A549 treated with DMSO at 1 μM for 4 hours (cell line): ENCODE results near the gene RBBP8NL. TPM values are rescaled to one million over a fixed set of nuclear protein-coding genes. Genes with fewer than 3 reads are reported as not detected.

ENCODE experiments used
- total RNA-seq: library from RNA; stranded (reverse); fragments of 200-300 nt; extraction: Qiagen RNA extraction; gene quantifications from 5 replicates; pipeline ENCODE4 v1.2.3, GENCODE V29; 2022; ENCODE audit warnings: low read depth

Gene RBBP8NL, protein sequence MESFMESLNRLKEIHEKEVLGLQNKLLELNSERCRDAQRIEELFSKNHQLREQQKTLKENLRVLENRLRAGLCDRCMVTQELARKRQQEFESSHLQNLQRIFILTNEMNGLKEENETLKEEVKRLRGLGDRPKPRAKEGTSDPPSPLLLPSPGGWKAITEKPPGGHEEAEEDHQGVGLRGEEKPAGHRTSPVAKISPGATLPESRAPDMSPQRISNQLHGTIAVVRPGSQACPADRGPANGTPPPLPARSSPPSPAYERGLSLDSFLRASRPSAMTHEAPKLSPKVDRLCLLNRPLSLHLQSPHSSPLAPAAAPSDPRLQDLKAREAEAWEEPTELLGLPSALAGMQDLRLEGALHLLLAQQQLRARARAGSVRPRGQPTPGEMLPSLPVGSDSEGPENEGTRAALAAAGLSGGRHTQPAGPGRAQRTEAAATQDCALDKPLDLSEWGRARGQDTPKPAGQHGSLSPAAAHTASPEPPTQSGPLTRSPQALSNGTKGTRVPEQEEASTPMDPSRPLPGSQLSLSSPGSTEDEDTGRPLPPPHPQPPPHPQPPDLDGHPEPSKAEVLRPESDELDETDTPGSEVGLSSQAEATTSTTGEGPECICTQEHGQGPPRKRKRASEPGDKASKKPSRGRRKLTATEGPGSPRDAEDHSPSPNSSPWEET
- 0.03 TPM in 1 of 5 replicates, not detected in the others for total RNA-seq

DNA sequence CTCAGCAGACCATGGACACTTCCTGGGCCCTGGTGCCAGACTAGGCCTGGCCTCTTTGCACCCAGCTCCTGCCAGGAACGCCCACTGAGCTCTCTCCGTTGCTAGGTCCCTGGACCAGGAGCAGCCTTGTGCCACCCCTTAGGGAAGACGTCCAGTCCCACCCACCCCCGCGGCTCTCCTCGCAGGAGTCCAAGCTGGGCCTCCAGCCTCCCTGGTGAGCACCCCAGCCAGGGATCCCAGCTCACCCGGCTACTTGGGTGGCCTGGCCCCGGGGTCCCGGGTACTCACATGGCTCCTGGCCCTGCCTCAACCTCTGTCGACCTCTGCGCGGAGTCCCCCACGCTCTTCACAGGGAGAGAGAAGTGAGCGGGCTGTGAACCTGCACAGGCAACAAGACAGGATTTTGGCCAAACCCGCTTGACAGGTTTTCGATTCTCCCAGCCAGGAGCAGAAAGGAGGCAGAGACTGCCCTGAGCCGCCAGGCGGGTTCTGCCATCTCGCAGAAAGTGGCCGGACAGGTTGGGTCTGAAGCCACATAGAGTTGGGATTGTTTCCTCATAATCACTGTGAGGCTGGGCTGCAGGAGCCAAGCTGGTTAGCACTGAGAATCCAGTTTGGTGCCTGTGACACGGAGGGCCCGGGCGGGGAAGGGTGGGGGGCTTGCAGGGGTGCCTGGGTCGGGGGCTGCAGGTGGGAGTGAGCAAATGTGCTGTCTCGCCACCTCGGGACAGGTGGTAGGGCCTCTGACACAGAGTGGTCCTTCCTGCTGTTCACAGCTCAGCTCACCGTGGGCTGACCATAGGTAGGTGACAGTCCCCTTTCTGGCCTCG is at the start of gene RBBP8NL:
TSS of gene RBBP8NL (minus strand) at position 368 of the 830 bp plus-strand sequence. CDS start 7,892 bp downstream, outside the sequence.

DNA sequence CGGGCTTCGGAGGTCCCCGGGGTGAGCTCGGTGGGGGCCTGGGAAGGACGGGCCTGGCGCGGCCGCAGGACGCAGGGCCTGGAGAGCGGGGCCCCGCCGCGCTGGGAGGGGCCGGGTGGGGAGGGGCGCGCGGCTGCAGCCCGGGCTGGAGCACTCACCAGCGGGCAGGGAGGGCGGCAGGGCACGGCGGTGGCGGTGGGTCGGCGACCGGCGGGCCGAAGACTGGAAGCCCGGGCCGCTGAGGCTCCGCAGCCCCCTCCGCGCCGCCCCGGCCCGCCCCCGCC is 48.4 kb upstream of the RBBP8NL start, which contains the start of gene GATA5:
TSS of gene GATA5 (minus strand) at position 224 of the 284 bp plus-strand sequence. CDS start 474 bp downstream, outside the sequence.

DNA sequence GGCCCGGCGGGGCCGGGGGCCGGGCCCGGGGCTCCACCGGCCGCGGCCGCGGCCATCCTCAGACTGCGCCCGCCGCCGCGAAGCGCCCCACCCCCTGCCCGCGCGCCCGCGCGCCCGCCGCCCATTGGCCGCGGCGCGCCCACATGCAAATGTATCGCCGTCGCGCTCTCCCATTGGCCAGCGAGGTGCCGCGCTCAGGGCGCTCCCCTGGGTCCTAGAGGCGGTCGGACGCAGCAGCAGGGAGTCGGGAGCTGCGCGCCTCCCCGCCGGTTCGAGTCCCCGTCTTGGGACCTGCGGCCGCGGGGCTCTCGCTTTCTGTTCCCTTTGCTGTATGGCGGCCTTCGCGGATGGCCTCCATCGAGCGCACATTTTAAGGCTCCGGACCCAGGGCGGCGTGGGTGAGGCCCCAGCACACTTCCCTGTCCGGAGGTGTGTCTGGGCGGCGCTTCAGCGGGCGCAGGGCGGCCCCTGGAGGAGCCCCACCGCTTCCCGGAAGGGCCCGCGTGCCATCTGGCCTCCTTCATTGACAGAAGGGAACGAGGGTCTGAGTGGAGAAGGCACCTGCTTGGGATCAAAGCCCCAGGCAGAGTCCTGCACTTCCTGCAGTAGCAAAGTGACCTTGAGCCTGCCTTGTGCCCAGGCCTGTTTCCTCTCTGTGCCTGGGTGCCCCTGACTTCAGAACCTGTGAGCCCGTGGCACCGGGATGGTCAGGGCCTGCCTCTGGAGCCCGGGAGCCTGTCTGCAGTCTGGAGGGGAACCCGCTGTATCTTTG is 19.9 kb downstream of the RBBP8NL start, which contains the start of gene CABLES2:
TSS of gene CABLES2 (minus strand) at position 65 of the 772 bp plus-strand sequence. CDS start at position 56, 9 bp downstream.

DNA sequence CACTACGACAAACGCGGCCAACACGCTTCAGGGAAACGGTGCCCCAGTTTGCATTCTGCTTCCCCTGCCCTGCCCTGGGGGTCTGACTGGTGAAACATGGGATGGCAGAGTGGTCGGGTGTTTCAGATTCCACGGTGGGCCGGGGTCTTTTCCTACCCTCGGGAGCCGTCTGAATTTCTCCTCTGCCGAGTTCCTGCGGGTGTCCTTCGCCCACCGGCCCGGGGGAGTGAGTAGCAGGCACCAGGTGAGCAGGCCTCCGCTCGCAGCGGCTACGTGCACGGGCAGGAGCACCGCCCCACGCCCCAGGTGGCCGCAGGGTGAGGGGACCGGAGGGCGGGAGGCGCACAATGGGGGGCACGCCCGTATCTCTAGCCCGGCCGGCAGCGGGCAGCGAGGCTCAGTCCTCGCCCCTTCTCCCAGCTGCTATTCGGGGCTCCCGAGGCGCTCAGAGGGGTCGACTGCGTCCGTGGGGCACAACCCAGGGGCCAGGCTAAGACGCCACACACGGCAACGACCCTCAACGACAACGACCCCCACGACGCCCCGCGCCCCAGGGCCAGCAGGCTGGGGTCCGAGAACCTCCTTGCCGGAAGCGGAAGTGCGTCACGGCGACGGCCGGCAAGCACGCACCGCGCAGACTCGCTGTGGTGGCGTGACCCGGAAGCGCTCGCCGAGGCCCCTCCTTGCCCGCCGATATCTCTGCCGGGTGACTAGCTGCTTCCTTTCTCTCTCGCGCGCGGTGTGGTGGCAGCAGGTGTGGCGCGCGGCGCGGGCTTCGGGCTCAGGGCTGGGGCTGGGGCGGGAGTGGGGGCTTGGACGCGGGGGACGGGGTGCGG is 40.7 kb downstream of the RBBP8NL start, which contains the start of gene RPS21:
TSS of gene RPS21 (plus strand) at position 721 of the 836 bp plus-strand sequence. CDS start 236 bp downstream, outside the sequence.

DNA sequence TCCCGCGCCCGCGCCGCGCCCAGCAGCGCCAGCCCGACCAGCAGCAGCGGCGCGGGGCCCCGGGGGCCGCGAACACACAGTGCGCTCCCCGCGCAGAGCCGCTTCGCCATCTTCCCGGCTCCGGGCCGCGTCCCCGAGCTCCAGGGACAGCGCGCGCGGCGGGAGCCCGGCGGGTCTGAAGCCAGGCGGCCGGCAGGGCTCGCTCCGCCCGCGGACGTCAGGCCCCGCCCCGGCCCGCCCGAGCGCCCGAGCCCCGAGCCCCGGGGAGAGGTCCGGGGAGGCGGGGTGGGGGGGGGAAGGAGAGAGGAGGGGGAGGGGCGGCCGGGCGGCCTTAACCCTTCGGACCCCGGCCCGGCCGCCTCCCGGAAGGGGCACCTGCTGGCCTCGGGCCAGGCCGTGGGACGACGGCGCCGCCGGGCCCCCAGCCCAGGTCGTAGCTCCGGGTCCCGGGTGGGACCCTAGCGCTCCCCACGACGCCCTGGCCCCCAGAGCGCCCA is 60.2 kb downstream of the RBBP8NL start, which contains the start of gene LAMA5:
TSS of gene LAMA5 (minus strand) at position 177 of the 497 bp plus-strand sequence. CDS start at position 110, 67 bp downstream.

Other genes with a start within 250 kb of the RBBP8NL start
- 37.3 to 39.4 TPM (median 38.0 TPM) in 5 replicates for gene MTG2, start 244.5 kb downstream of the RBBP8NL start, total RNA-seq
- gene HRH3, start 207.3 kb downstream of the RBBP8NL start, total RNA-seq = not detected in 5 replicates
- 17.9 to 22.3 TPM (median 18.9 TPM) in 5 replicates for gene OSBPL2, start 189.0 kb downstream of the RBBP8NL start, total RNA-seq
- 153 to 195 TPM (median 170 TPM) in 5 replicates for gene ADRM1, start 124.5 kb downstream of the RBBP8NL start, total RNA-seq
- gene LAMA5, start 60.2 kb downstream of the RBBP8NL start, total RNA-seq = 250 to 425 TPM (median 380 TPM) in 5 replicates
- gene RPS21, start 40.4 kb downstream of the RBBP8NL start, total RNA-seq = 2,494 to 3,216 TPM (median 2,696 TPM) in 5 replicates
- gene CABLES2, start 20.3 kb downstream of the RBBP8NL start, total RNA-seq = 4.1 to 5.9 TPM (median 4.7 TPM) in 5 replicates
- gene GATA5, start 48.5 kb upstream of the RBBP8NL start, total RNA-seq = 0.46 to 1.1 TPM (median 0.84 TPM) in 5 replicates
- gene SLCO4A1, start 215.0 kb upstream of the RBBP8NL start, total RNA-seq = 4.9 to 10.2 TPM (median 8.5 TPM) in 5 replicates